ENCODE data around the gene PLIN5. TPM values are rescaled to one million over a fixed set of nuclear protein-coding genes. Genes with fewer than 3 reads are reported as not detected.
A peak's percentile ranks its signal among the peaks of the same experiment; 100 is the strongest.

PLIN5 gene
- total RNA-seq, 1 experiment from 2014 or later, result 8.1 TPM

DNA sequence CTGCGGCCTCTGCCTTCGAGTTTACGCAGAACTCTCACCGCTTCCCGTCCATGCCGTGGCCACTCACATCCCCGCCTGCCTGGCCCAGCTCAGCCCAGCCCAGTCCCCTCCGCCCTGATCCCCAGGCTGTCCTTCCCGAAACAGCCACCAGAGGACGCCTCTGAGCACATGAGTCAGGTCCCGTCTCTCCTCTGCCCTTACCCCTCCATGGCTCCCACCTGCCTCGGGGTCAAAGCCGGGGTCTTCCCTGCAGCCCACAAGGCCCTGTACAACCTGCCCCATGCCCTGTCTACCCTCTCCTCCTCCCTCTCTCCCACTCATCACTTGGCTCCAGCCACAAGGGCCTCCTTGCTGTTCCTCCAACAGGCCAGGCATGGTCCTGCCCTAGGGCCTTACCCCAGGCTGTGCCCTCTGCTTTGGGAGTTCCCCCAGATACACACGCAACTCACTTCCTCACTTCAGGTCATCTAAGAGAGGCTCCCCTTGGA, 32.6 kb upstream of the PLIN5 start:
- DNase-seq (ENCODE audit: low read depth, low spot score) (no peak), ATAC-seq (peak; percentile 82)
- H3K79me2 ChIP-seq (ENCODE audit: insufficient read depth, low read length), result peaks cover 31% of the 10 kb centered on the region
- BruUV-seq (replicated peaks), result no TSS peak
- peaks cover 17 to 39% of the 10 kb centered on the region in 2 experiments for H3K4me1 ChIP-seq (ENCODE audit: control insufficient read depth in 1 of 2, insufficient read depth in 2 of 2, low read length in 2 of 2)
- RAD21 ChIA-PET (ENCODE audit: low non-redundant PET in 1 of 2, low total read pairs in 2 of 2, uncharacterized antibody in 2 of 2, unreplicated experiment in 2 of 2), result interaction anchor here in 1 of 2 experiments (0.6 to 1.0 kb wide), 2 partner anchors 9 to 68 kb away, joined by 3 to 4 read pairs; no protein-coding TSS in a partner anchor
- no peak overlapping the region for H2AFZ ChIP-seq (ENCODE audit: low read depth, low read length, poor library complexity, severe bottlenecking)
- no peak overlapping the region for H3K4me2 ChIP-seq (ENCODE audit: low read length)
- H4K20me1 ChIP-seq (ENCODE audit: insufficient read depth), result no peaks in the 10 kb centered on the region
- H3K4me3 ChIP-seq (replicated peaks in 1 of 2; ENCODE audit: low read depth in 1 of 2, low read length in 2 of 2), result no peak overlapping the region
- H3K36me3 ChIP-seq (ENCODE audit: control insufficient read depth in 1 of 2, insufficient read depth in 2 of 2, low read length in 2 of 2), result no peaks in the 10 kb centered on the region
- no peaks in the 10 kb centered on the region for H3K9me3 ChIP-seq (ENCODE audit: control insufficient read depth in 1 of 2, insufficient read depth in 1 of 2, low read depth in 1 of 2, low read length in 2 of 2)
- H3K9ac ChIP-seq (ENCODE audit: low read length), result no peak overlapping the region
- peak overlapping the region; percentile 6; the same call in 1 of the 2 replicates for H3K27ac ChIP-seq (ENCODE audit: low read depth, low read length)
- CTCF ChIA-PET, result interaction anchor here (1.1 to 5.0 kb wide), 8 partner anchors 8 to 96 kb away, joined by 3 to 29 read pairs (median 5); partner anchors contain the start of gene PLIN5
- H3K27me3 ChIP-seq (ENCODE audit: insufficient read depth, low read length), result no peaks in the 10 kb centered on the region
- TF ChIP-seq, protein P1, sequence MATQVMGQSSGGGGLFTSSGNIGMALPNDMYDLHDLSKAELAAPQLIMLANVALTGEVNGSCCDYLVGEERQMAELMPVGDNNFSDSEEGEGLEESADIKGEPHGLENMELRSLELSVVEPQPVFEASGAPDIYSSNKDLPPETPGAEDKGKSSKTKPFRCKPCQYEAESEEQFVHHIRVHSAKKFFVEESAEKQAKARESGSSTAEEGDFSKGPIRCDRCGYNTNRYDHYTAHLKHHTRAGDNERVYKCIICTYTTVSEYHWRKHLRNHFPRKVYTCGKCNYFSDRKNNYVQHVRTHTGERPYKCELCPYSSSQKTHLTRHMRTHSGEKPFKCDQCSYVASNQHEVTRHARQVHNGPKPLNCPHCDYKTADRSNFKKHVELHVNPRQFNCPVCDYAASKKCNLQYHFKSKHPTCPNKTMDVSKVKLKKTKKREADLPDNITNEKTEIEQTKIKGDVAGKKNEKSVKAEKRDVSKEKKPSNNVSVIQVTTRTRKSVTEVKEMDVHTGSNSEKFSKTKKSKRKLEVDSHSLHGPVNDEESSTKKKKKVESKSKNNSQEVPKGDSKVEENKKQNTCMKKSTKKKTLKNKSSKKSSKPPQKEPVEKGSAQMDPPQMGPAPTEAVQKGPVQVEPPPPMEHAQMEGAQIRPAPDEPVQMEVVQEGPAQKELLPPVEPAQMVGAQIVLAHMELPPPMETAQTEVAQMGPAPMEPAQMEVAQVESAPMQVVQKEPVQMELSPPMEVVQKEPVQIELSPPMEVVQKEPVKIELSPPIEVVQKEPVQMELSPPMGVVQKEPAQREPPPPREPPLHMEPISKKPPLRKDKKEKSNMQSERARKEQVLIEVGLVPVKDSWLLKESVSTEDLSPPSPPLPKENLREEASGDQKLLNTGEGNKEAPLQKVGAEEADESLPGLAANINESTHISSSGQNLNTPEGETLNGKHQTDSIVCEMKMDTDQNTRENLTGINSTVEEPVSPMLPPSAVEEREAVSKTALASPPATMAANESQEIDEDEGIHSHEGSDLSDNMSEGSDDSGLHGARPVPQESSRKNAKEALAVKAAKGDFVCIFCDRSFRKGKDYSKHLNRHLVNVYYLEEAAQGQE (IDR thresholded peaks at IDR 0.05; ENCODE audit: low read depth), result no peak
- TF ChIP-seq, protein P2, sequence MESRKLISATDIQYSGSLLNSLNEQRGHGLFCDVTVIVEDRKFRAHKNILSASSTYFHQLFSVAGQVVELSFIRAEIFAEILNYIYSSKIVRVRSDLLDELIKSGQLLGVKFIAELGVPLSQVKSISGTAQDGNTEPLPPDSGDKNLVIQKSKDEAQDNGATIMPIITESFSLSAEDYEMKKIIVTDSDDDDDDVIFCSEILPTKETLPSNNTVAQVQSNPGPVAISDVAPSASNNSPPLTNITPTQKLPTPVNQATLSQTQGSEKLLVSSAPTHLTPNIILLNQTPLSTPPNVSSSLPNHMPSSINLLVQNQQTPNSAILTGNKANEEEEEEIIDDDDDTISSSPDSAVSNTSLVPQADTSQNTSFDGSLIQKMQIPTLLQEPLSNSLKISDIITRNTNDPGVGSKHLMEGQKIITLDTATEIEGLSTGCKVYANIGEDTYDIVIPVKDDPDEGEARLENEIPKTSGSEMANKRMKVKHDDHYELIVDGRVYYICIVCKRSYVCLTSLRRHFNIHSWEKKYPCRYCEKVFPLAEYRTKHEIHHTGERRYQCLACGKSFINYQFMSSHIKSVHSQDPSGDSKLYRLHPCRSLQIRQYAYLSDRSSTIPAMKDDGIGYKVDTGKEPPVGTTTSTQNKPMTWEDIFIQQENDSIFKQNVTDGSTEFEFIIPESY (IDR thresholded peaks at IDR 0.05; ENCODE audit: extremely low read depth, insufficient replicate concordance, low read length), result no peak
- TF ChIP-seq, protein P3, sequence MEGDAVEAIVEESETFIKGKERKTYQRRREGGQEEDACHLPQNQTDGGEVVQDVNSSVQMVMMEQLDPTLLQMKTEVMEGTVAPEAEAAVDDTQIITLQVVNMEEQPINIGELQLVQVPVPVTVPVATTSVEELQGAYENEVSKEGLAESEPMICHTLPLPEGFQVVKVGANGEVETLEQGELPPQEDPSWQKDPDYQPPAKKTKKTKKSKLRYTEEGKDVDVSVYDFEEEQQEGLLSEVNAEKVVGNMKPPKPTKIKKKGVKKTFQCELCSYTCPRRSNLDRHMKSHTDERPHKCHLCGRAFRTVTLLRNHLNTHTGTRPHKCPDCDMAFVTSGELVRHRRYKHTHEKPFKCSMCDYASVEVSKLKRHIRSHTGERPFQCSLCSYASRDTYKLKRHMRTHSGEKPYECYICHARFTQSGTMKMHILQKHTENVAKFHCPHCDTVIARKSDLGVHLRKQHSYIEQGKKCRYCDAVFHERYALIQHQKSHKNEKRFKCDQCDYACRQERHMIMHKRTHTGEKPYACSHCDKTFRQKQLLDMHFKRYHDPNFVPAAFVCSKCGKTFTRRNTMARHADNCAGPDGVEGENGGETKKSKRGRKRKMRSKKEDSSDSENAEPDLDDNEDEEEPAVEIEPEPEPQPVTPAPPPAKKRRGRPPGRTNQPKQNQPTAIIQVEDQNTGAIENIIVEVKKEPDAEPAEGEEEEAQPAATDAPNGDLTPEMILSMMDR (IDR thresholded peaks at IDR 0.05 in 2 of 3, conservative IDR thresholded peaks at IDR 0.05 in 1 of 3; ENCODE audit: borderline replicate concordance in 1 of 3, insufficient read depth in 1 of 3, low read depth in 2 of 3, low read length in 2 of 3), result peak; percentile 57 to 97 (median 95)
- TF ChIP-seq CEBPB (IDR thresholded peaks at IDR 0.05; ENCODE audit: low read depth) (no peak), POLR2AphosphoS5 (IDR thresholded peaks at IDR 0.05; ENCODE audit: low read depth, low read length) (no peak), YY1 (IDR thresholded peaks at IDR 0.05; ENCODE audit: extremely low read depth, insufficient replicate concordance, low read depth, low read length) (no peak), EZH2phosphoT487 (IDR thresholded peaks at IDR 0.05; ENCODE audit: borderline replicate concordance) (no peak), EGR1 (IDR thresholded peaks at IDR 0.05; ENCODE audit: low read depth) (no peak)
- TF ChIP-seq, protein P4, sequence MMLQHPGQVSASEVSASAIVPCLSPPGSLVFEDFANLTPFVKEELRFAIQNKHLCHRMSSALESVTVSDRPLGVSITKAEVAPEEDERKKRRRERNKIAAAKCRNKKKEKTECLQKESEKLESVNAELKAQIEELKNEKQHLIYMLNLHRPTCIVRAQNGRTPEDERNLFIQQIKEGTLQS (IDR thresholded peaks at IDR 0.05), result no peak
- intact Hi-C loops (cut with micrococcal nuclease), result no loop called here
- POLR2A ChIA-PET, result interaction anchor here (1.8 kb wide), 1 partner anchor 66 kb away, joined by 4 read pairs; no protein-coding TSS in a partner anchor
- H3K9me2 ChIP-seq (ENCODE audit: insufficient read depth), result no peaks in the 10 kb centered on the region

All from HCT116 (cell line).